ENCODE data around the gene FGF19. TPM values are rescaled to one million over a fixed set of nuclear protein-coding genes. Genes with fewer than 3 reads are reported as not detected.

FGF19 gene
- polyA plus RNA-seq, 1 donor from 2014 or later: 4.6 TPM

DNA sequence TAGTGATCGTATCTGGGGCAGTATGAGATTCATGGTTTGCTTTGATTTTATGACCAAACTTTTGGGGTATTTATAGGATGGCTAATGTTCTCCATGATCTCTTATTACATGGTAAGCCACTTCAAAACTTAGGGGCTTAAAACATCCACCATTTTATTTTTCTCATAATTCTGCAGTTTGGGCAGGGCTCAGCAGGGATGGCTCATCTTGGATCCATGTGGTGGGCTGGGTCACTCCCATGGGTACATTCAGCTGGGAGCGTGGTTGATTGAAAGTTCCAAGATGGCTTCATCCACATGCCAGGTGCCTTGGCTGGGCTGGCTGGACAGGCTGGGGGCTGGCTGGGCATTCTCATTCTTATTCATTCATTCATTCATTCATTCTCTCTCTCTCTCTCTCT lies 30.5 kb upstream of the FGF19 start:
- H3K9me2 ChIP-seq (ENCODE audit: insufficient read depth, low read length): no peaks in the 10 kb centered on the region
- no peak overlapping the region for H3K4me3 ChIP-seq (ENCODE audit: low read length)
- no peak overlapping the region for H3K9ac ChIP-seq (ENCODE audit: low read length)
- TF ChIP-seq TAF1 (IDR thresholded peaks at IDR 0.05; ENCODE audit: low read depth) (no peak), SMC3 (conservative IDR thresholded peaks at IDR 0.05; ENCODE audit: poor library complexity) (no peak), POLR2AphosphoS5 (IDR thresholded peaks at IDR 0.05) (no peak)
- TF ChIP-seq, protein P1, sequence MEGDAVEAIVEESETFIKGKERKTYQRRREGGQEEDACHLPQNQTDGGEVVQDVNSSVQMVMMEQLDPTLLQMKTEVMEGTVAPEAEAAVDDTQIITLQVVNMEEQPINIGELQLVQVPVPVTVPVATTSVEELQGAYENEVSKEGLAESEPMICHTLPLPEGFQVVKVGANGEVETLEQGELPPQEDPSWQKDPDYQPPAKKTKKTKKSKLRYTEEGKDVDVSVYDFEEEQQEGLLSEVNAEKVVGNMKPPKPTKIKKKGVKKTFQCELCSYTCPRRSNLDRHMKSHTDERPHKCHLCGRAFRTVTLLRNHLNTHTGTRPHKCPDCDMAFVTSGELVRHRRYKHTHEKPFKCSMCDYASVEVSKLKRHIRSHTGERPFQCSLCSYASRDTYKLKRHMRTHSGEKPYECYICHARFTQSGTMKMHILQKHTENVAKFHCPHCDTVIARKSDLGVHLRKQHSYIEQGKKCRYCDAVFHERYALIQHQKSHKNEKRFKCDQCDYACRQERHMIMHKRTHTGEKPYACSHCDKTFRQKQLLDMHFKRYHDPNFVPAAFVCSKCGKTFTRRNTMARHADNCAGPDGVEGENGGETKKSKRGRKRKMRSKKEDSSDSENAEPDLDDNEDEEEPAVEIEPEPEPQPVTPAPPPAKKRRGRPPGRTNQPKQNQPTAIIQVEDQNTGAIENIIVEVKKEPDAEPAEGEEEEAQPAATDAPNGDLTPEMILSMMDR (IDR thresholded peaks at IDR 0.05; ENCODE audit: poor library complexity, severe bottlenecking): no peak
- no peak overlapping the region for H3K27ac ChIP-seq (ENCODE audit: low read length)
- H3K9me3 ChIP-seq (ENCODE audit: low read length): no peaks in the 10 kb centered on the region
- no peak overlapping the region for H3K4me2 ChIP-seq (ENCODE audit: low read length)
- no peaks in the 10 kb centered on the region for H4K20me1 ChIP-seq (ENCODE audit: insufficient read depth)
- no peaks in the 10 kb centered on the region for H3K36me3 ChIP-seq (ENCODE audit: insufficient read depth, low read length)
- H2AFZ ChIP-seq (ENCODE audit: low read depth, low read length): no peak overlapping the region
- H3F3A ChIP-seq (ENCODE audit: insufficient read depth, low read length, poor library complexity, severe bottlenecking): no peaks in the 10 kb centered on the region
- no peaks in the 10 kb centered on the region for H3K79me2 ChIP-seq (replicated peaks; ENCODE audit: insufficient read depth, low read length)
- H3K27me3 ChIP-seq (ENCODE audit: insufficient read depth, low read depth, low read length): no peaks in the 10 kb centered on the region

GRCh38 chr11:69732910-69733309 lies 29.1 kb upstream of the FGF19 start:
- H3K9ac ChIP-seq (ENCODE audit: low read length): no peak overlapping the region
- no peaks in the 10 kb centered on the region for H3K27me3 ChIP-seq (ENCODE audit: insufficient read depth, low read depth, low read length)
- no peak overlapping the region for H3K4me3 ChIP-seq (ENCODE audit: low read length)
- H3K9me3 ChIP-seq (ENCODE audit: low read length): no peaks in the 10 kb centered on the region
- H4K20me1 ChIP-seq (ENCODE audit: insufficient read depth): no peaks in the 10 kb centered on the region
- H3K9me2 ChIP-seq (ENCODE audit: insufficient read depth, low read length): no peaks in the 10 kb centered on the region
- no peaks in the 10 kb centered on the region for H3F3A ChIP-seq (ENCODE audit: insufficient read depth, low read length, poor library complexity, severe bottlenecking)
- H2AFZ ChIP-seq (ENCODE audit: low read depth, low read length): no peak overlapping the region
- no peaks in the 10 kb centered on the region for H3K79me2 ChIP-seq (replicated peaks; ENCODE audit: insufficient read depth, low read length)
- TF ChIP-seq EP300 (conservative IDR thresholded peaks at IDR 0.05; ENCODE audit: poor library complexity, severe bottlenecking): no peak
- TF ChIP-seq MXI1 (conservative IDR thresholded peaks at IDR 0.05; ENCODE audit: poor library complexity, severe bottlenecking): no peak
- TF ChIP-seq, protein P1 (IDR thresholded peaks at IDR 0.05; ENCODE audit: poor library complexity, severe bottlenecking): no peak
- TF ChIP-seq REST (IDR thresholded peaks at IDR 0.05; ENCODE audit: borderline replicate concordance): no peak
- no peak for TF ChIP-seq SMC3 (conservative IDR thresholded peaks at IDR 0.05; ENCODE audit: poor library complexity)
- TF ChIP-seq RAD21 (conservative IDR thresholded peaks at IDR 0.05): no peak
- no peak for TF ChIP-seq POLR2AphosphoS5 (IDR thresholded peaks at IDR 0.05)
- no peak for TF ChIP-seq TAF1 (IDR thresholded peaks at IDR 0.05; ENCODE audit: low read depth)
- no peak for TF ChIP-seq EZH2 (IDR thresholded peaks at IDR 0.05; ENCODE audit: borderline replicate concordance, insufficient read depth, low read length, poor library complexity, severe bottlenecking)
- no peak overlapping the region for H3K27ac ChIP-seq (ENCODE audit: low read length)
- H3K36me3 ChIP-seq (ENCODE audit: insufficient read depth, low read length): no peaks in the 10 kb centered on the region
- no peak overlapping the region for H3K4me2 ChIP-seq (ENCODE audit: low read length)
